GM12892 (cell line): Measurements from ENCODE around the gene RET.
"Not testable (repeated sequence)": the region's sequence is repeated elsewhere in the genome, so short reads cannot be mapped to it uniquely, and the experiment has no call there.

ENCODE experiments used
- DNase-seq: peaks from one replicate; pipeline ENCODE4 v3.0.0; 2011; ENCODE audit not compliant: insufficient read length
- FAIRE-seq: peaks from 2 replicates; lab custom pipeline; 2011; peaks lifted over from hg19 to GRCh38; lab: Jason Lieb, UNC
- POLR2A ChIP-seq: IDR thresholded peaks from 2 replicates; pipeline ENCODE4 v1.6.1; 2011; ENCODE audit warnings: low read depth, low read length, control low read depth
- POLR2AphosphoS5 ChIP-seq: IDR thresholded peaks from 2 replicates; pipeline ENCODE4 v1.6.1; 2011; ENCODE audit warnings: low read depth, low read length, control low read depth
- TAF1 ChIP-seq: IDR thresholded peaks from 2 replicates; pipeline ENCODE4 v1.6.1; 2011; ENCODE audit warnings: low read depth, mild to moderate bottlenecking, control low read depth, low read length, borderline replicate concordance

RET gene

GRCh38 chr10:43138757-43139241 is 61.9 kb downstream of the RET start:
- no peak for DNase-seq
- FAIRE-seq, result peak; percentile 87

GRCh38 chr10:43141421-43141820 is 64.6 kb downstream of the RET start:
- FAIRE-seq (no peak), DNase-seq (no peak)
- TF ChIP-seq POLR2AphosphoS5, result no peak
- no peak for TF ChIP-seq POLR2A
- no peak for TF ChIP-seq TAF1

More at GRCh38 chr10:43138757-43139241, 61.9 kb downstream of the RET start:
- no peak for TF ChIP-seq TAF1
- TF ChIP-seq POLR2AphosphoS5, result no peak
- no peak for TF ChIP-seq POLR2A

GRCh38 chr10:43145311-43145710 is 68.4 kb downstream of the RET start:
- no peak for FAIRE-seq
- no peak for DNase-seq
- TF ChIP-seq POLR2AphosphoS5 (no peak), POLR2A (no peak), TAF1 (no peak)

GRCh38 chr10:43145936-43146335 is 69.1 kb downstream of the RET start:
- not testable (repeated sequence) for FAIRE-seq, DNase-seq

- FAIRE-seq, result no peak
- DNase-seq, result no peak
- TF ChIP-seq POLR2AphosphoS5 (no peak), TAF1 (no peak), POLR2A (no peak)
Measured at GRCh38 chr10:43151371-43151770, 74.5 kb downstream of the RET start.

- DNase-seq, result no peak
- TF ChIP-seq POLR2A (no peak), POLR2AphosphoS5 (no peak), TAF1 (no peak)
- FAIRE-seq, result no peak
Measured at GRCh38 chr10:43153901-43154300, 77.0 kb downstream of the RET start.

GRCh38 chr10:43155221-43155620 is 78.4 kb downstream of the RET start:
- no peak for TF ChIP-seq POLR2A
- no peak for TF ChIP-seq POLR2AphosphoS5
- no peak for TF ChIP-seq TAF1
- DNase-seq, result no peak
- FAIRE-seq, result no peak

GRCh38 chr10:43155741-43156140 is 78.9 kb downstream of the RET start:
- no peak for DNase-seq
- no peak for FAIRE-seq
- TF ChIP-seq POLR2A (no peak), TAF1 (no peak), POLR2AphosphoS5 (no peak)

GRCh38 chr10:43156590-43157341 is 79.9 kb downstream of the RET start:
- no peak for TF ChIP-seq TAF1
- no peak for TF ChIP-seq POLR2A
- TF ChIP-seq POLR2AphosphoS5, result no peak
- DNase-seq (no peak), FAIRE-seq (peak; percentile 46)

- FAIRE-seq, result no peak
- DNase-seq, result no peak
- no peak for TF ChIP-seq POLR2A
Measured at GRCh38 chr10:43158636-43159035, 81.8 kb downstream of the RET start.

- no peak for FAIRE-seq
- TF ChIP-seq TAF1 (no peak), POLR2AphosphoS5 (no peak), POLR2A (no peak)
- DNase-seq, result no peak
Measured at GRCh38 chr10:43160046-43160920, 83.4 kb downstream of the RET start.

- FAIRE-seq (no peak), DNase-seq (no peak)
- TF ChIP-seq POLR2AphosphoS5 (no peak), TAF1 (no peak), POLR2A (no peak)
Measured at GRCh38 chr10:43160921-43161255, 84.0 kb downstream of the RET start.
